Choroid plexus epithelial cell (primary cell): ENCODE results near the gene STRN3.
"Not testable (repeated sequence)": the region's sequence is repeated elsewhere in the genome, so short reads cannot be mapped to it uniquely, and the experiment has no call there.

Experiments
- DNase-seq: peaks from one replicate; pipeline ENCODE4 v3.0.0-alpha.2; 2010; ENCODE audit warnings: low read depth
- H3K4me3 ChIP-seq: 2 replicates; pipeline ENCODE4 v1.5.1; 2011; ENCODE audit warnings: low read depth, mild to moderate bottlenecking, control low read depth, low read length, moderate library complexity
- TF ChIP-seq, protein P1 (sequence below): conservative IDR thresholded peaks from 2 replicates; pipeline ENCODE4 v1.5.1; 2011; ENCODE audit warnings: low read depth, mild to moderate bottlenecking, control low read depth, inconsistent platforms, low read length, moderate library complexity

The STRN3 gene

DNA sequence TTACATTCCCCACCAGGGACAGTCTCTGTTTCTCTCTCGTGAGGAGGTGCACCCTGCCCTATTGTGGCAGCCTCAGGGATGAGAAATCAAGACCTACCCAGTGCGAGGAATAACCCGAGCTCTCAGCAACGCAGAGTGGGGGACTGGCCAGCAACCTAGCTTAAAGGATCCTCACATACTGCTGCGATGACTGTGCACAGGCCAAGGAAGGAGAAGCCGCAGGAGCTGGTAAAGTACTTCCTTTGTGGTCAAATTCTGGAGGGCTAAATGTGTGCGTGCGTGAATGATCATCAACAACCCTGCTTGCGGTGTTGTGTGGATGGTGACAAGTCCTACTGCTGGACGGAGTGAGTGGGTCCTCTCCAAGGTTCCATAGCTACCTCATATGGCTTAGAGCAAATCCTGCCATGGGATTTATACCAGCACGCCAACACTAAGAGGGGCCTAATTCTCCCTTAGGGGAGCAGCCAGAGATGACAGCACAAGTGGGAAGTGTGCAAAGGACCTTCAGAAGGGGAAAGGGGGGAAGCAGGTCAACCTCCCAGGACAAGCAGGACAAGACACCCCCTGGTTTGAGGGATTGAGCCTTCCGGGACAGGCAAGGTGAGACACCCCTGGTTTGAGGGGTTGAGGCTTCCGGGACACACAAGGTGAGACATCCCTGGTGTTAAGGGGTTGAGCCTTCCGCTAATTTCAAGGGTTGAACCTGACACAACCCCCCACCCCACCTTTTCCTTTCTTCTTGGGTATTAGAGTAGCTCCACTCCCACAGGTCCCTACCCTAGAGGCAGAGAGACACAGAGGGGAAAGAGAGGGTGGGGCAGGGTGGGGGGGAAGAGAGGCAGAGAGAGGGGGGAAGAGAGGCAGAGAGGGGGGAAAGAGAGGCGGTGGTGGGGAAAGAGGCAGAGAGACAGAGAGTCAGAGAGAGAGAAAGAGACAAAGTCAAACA is 59.5 kb downstream of the STRN3 start:
- TF ChIP-seq, protein P1, sequence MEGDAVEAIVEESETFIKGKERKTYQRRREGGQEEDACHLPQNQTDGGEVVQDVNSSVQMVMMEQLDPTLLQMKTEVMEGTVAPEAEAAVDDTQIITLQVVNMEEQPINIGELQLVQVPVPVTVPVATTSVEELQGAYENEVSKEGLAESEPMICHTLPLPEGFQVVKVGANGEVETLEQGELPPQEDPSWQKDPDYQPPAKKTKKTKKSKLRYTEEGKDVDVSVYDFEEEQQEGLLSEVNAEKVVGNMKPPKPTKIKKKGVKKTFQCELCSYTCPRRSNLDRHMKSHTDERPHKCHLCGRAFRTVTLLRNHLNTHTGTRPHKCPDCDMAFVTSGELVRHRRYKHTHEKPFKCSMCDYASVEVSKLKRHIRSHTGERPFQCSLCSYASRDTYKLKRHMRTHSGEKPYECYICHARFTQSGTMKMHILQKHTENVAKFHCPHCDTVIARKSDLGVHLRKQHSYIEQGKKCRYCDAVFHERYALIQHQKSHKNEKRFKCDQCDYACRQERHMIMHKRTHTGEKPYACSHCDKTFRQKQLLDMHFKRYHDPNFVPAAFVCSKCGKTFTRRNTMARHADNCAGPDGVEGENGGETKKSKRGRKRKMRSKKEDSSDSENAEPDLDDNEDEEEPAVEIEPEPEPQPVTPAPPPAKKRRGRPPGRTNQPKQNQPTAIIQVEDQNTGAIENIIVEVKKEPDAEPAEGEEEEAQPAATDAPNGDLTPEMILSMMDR: no peak
- peak; percentile 16 for DNase-seq
- no peak overlapping the region for H3K4me3 ChIP-seq

DNA sequence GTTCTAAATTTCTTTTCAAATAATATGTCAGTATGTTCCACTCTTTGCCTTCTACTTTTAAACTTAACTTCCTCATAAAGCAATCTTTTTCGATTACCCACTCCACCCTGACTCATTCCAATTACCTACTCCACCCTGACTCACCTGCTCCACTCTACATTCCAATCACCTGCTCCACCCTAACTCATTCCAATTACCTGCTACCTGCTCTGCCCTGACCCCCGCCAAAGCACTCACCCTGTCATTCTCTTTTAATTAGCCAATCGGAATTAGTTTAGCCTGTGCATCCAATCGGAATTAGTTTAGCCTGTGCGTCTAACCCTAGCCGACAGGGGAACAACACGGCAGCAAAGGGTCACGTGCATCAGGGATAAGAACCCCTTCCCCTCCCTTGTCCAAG is 60.3 kb downstream of the STRN3 start:
- H3K4me3 ChIP-seq, DNase-seq: not testable (repeated sequence)

DNA sequence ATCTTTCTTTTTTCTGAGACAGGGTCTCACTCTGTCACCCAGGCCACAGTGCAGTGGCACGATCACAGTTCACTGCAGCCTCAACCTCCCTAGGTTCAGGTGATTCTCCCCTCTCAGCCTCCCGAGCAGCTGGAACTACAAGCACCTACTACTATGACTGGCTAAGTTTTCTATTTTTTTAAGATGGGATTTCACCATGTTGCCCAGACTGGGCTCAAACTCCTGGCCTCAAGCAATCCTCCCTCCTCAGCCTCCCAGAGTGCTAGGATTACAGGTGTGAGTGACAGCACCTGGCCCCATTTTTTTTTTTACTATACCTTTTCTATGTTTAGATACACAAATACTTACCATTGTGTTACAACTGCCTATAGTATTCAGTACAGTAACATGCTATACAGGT is 63.6 kb downstream of the STRN3 start:
- H3K4me3 ChIP-seq, DNase-seq: not testable (repeated sequence)

DNA sequence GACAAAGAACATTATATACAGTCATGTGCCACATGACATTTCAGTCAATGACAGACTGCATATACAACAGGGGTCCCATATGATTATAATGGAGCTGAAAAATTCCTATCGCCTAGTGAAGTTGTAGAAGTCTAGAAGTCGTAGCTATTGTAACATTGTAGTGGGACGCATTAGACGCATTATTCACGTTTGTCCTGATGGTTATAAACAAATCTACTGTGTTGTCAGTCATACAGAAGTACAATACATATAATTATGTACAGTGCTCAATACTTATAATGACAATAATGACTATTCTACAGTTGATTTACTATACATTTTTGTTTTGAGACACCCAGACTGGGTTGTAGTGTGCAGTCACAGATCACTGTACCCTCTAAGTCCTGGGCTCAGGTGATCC is 64.8 kb downstream of the STRN3 start:
- no peak overlapping the region for H3K4me3 ChIP-seq
- TF ChIP-seq, protein P1: no peak
- DNase-seq: no peak

DNA sequence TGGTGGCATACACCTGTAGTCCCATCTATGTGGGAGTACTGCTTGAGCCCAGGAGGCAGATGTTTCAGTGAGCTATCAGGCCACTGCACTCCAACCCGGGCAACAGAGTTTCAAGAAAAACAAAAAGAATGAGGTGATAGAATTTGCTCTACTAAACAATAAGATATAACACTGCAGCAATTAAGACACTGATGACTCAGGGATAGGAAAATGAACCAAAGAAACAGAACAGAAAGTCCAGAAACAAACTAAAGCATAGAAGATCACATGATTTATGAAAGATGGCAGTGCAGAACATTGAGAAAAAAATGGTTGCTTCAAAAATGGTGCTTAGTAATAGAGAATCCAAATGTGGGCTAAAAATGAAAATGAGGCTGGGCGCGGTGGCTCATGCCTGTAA is 66.0 kb downstream of the STRN3 start:
- TF ChIP-seq, protein P1: no peak
- no peak for DNase-seq
- no peak overlapping the region for H3K4me3 ChIP-seq

DNA sequence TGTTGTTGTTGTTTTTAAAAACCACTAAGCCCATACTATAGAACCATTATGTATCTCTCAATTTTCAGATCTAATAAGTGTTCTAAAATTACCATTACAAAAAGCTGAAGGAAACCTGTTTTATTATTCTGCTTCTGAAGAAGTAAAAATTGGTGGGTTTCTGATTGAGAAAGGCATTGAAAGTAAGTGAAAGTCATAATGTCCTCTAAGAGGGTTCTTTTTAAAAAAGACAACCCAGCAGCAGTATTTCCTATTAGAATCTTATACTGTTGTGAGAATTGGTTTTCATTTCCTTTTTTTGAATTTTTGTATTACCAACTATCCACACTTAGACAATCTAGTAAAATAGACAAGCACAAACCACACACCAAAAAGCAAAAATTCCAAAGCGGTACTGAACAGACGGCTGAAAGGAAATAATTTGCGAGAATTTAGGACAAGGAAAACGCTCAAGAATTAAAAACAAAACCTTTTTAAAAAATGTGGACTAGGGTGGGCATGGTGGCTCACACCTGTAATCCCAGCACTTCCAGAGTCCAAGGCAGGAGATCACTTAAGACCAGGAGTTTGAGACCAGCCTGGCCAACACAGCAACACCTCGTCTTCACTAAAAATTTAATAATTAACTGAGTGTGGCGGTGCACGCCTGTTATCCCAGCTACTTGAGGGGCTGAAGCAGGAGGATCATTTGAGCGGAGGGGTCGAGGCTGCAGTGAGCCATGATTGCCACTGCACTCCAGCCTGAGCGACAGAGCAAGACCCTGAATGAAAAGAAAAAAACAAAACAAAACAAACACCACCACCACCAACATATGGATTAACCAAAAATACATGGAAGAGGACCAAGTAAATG is 67.4 kb downstream of the STRN3 start:
- no peak overlapping the region for H3K4me3 ChIP-seq
- no peak for DNase-seq
- TF ChIP-seq, protein P1: no peak

DNA sequence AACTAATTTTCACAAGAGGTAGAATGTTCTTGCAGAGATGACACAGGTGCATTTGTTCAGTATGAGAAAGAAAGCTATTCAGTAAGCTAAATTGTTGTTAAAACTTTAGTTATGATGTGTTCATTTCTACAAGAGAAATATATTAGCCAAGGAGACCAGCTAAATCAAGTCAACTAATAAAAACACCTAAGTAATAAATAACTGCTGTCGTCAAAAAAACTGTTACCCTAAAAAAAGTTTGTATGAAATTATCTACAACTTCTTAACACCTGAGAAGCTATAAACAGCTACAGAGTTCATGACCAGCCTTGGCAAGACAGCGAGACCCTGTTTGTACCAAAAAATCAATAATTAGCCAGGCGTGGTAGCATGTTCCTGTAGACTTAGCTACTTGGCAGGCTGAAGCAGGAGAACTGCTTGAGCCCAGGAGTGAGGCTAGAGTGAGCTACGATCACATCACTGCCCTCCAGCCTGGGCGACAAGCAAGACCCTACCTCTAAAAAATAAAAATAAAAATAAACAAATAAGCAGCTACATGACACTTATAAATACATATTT is 68.3 kb downstream of the STRN3 start:
- no peak overlapping the region for H3K4me3 ChIP-seq
- TF ChIP-seq, protein P1: no peak
- no peak for DNase-seq
